ENCODE measurements around the gene GLT6D1.

The GLT6D1 gene

GRCh38 chr9:135607401-135608293 lies 31.7 kb downstream of the GLT6D1 start:
- no peak for DNase-seq

GRCh38 chr9:135606885-135607259 lies 32.5 kb downstream of the GLT6D1 start:
- DNase-seq, result no peak

- no peak for DNase-seq
These were observed 34.0 kb downstream of the GLT6D1 start for GRCh38 chr9:135605238-135605781.

DNA sequence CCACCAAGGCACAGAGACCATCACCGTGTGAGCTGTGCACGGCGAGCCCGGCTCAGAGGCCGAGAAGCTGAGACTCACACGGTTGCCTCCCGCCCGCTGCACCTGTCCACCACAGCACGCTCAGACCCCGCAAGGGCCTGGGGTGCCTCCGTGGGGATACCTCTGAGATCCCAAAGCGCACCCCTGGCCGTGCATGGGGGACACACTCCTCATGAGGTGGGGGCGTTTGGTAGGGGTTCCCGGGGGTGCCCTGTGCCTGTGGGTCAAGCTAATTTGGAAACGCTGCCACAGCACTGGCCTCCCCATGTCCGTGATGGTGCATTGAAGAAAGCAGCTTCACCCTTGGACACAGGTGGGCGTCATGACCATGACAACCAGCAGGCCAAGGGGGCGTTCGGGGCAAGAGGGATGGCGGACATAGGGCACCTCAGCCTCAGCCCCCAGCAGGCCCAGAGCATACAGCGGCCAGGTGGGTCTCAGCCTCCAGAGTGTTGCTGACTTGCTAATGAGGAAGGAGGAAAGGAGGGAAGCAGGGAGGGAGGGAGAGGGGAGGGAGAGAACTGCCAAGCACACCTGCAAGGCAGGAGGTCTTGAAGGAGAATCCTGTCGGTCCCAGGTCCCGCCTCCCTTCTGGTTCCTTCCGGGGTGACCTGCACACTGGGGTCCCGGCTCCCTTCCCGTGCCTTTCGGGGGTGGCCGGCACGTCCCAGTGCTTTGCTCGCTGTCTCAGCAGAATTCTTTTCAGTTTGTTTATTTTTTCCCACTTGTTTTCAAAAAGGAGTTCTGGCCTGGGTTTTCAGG lies 34.7 kb downstream of the GLT6D1 start:
- DNase-seq, result no peak

DNA sequence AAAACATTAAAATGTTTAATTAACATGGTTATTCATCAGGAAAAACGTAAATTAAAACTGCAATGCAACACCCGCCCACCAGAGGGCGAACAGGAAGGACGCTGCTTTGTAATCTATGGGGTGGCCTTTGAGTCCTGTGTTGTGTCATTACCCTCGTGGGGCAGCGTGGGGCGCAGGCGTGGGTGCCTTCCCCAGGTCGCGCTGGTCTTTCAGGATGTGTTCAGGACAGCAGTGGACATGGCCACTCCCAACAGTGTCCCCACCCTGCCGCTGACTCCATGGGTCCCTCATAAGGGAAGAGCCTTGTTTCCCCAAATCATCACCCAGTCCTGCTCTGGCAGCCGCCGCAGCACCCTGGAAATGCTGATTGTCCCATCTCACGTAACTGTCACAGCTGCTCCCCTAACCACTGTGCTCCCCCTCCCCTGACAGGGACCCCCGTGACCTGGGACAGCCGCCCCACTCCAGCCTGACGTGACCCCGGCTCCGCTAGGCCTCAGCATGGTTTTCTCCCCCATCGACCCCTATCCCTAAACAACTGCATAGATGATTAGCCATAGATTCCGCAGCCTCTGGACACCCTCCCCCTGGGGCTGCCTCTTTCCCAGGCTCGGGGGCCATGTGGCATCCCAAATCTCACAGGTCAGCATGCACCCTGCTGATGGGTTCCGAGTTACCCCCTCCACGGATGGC lies 36.4 kb downstream of the GLT6D1 start:
- DNase-seq, result peak; percentile 74

- DNase-seq, result no peak
These were observed 37.4 kb downstream of the GLT6D1 start for GRCh38 chr9:135601988-135602387.

DNA sequence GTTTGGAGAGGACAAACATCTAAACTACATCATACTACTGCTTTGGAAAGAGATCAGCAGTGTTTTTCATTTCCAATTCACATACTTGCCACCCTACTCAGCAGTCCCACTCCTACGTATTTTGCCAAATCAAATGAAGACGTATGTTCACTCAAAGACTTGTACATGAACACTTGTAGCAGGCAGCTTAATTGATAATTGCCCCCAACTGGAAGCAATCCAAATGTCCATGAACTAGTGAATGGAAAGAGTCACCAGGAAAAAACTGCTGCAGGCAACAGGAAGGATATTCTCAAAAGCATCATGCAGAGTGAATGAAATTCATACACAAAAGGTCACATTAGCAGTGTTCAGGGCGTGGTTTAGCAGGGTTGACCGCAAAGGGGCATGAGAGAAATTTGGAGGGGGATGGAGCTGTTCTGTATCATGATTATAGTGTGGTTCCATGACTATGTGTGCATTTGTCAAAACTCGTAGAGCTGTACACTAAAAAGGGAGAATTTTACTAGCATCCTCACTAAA lies 39.0 kb downstream of the GLT6D1 start:
- no peak for DNase-seq

GRCh38 chr9:135596211-135596610 lies 43.1 kb downstream of the GLT6D1 start:
- peak; percentile 86 for DNase-seq

DNA sequence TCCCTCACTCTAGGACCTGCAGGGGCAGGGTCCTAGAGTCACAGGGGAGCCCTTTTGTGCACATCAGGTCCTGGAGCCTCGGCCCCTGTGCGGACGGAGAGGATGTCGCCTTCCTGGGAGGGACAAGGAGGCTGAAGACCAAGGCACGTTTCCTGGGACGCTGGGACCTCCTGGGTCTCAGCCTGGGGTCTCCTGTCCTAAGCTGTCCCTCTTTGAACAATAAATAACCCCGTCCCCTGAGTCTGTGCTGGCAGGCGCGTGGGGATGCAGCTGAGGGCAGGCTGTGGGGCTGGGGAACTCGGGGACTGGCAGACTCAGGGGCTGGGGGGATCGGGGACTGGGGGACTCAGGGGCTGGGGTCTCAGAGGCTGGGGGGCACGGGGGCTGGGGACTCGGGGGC lies 46.7 kb downstream of the GLT6D1 start:
- no peak for DNase-seq

DNA sequence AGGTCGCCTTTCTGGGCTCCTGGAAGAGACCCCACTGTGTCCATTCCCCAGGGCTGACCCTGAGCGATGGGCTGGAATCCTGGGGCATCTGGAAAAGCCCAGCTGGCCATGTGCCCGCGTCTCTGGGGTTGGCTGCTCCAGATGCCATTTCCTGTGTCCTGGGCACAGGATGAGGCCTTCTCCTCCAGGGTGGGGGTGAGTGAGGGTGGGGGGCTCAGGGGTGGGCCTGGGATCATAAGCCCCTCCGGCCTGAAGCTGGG lies 47.1 kb downstream of the GLT6D1 start:
- no peak for DNase-seq

- no peak for DNase-seq
These were observed 47.6 kb downstream of the GLT6D1 start for GRCh38 chr9:135591506-135592330.

- no peak for DNase-seq
These were observed 48.8 kb downstream of the GLT6D1 start for GRCh38 chr9:135590486-135591079.

DNA sequence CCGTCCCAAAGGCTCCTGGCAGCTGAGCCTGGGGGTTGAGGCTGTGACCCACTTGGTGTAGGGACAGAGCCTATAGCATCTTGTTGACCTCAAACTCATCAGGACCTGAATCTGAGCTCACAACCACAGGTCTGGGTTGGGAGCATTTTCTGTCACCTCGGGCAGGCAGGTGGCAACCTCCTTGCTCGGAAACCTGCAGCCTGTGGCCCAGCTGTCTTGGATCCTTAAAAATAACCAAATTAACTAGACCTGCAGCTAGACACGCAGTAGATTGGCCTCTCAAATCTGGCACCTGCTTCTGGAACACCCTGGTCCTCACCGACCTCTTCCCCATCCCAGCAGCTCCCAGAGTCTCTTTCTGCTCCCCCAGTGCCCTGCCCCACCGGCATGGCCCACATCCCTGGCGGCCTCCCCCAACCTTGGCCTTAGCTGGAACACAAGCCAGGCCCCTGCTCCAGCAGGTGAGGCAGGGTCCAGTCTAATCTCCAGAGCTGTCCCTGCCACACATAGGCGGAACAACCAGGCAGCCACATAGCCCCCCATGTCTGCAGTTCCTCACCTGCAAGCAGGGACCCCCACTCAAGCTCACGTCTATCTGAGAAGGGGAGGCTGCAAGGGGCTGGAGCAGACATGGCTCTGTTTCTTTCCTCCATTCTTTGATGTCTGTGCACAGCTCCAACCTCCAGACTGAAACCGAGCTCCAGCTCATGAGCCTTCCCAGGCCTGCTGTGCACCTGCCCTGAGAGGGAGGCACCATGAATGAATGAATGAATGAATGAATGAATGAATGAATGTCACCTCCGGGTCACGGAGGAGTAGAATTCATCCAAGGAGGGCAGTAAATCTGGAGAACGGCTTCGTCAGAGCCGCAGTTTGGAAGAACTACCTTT lies 49.5 kb downstream of the GLT6D1 start:
- no peak for DNase-seq

- no peak for DNase-seq
These were observed 50.3 kb downstream of the GLT6D1 start for GRCh38 chr9:135588886-135589595.

- no peak for DNase-seq
These were observed 51.0 kb downstream of the GLT6D1 start for GRCh38 chr9:135588371-135588770.

DNA sequence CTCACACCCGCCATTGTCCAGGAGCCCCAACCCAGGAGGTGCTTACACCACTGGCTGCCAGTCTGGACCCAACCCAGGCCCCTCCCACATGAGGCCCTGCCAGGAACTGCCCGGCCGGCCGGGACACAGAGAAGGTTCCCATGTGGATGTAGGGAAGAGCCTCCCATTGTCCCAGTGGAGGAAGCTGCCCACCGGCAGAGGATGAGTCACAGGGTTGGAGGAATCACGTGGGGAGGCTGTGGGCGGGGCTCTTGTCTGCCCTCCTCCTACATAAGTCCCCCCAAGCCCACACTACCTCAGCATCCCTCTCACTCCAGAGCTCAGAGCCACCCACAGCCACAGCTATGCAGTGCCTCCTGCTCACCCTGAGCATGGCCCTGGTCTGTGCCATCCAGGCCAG lies 51.7 kb downstream of the GLT6D1 start:
- DNase-seq, result no peak

DNA sequence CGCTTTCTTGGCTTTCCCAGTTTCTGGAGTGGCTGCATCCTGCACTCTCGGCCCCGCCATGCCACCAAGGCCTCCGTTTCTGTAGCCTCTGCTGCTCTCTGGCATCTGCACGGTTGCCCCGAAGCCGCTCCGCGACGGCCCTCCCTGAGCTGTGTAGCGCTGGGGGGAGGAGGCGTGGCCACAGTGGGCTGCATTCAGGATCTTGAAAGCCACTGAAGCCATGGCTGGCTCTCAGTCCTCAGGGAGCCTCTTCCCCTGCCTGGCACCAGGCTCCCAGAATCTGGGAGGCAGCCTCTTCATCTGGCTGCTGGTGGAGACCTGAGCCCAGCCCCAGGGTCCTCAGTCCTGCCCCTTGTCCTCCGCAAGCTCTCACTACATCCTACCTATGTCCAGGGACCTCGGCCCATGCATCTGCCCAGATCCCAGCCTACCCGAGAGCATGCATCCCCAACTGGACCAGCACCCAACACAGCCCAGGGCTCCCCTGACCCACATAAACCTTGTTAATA lies 52.7 kb downstream of the GLT6D1 start:
- DNase-seq, result no peak

DNA sequence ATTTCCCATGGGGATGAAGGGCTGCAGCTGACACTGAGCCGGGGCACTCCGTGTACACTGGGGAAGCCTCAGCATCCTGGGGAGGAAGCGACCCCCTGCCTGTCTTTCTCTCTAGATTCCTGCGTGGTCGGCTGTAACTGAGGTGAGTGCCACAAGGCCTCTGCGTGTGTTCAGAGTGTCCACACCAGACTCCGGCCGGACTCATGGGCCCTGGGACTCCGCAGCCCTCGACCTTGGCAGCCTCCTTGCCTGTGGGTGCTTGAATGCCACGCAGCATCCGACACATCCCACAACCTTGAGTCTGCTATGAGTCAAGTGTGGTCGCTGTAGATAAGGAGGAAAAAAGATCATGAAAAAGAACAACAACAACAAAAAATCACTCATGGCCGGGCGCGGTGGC lies 54.4 kb downstream of the GLT6D1 start:
- DNase-seq, result no peak

- no peak for DNase-seq
These were observed 55.0 kb downstream of the GLT6D1 start for GRCh38 chr9:135584371-135584770.

- no peak for DNase-seq
These were observed 55.7 kb downstream of the GLT6D1 start for GRCh38 chr9:135583688-135584011.
